H9 (cell line): ENCODE results near the gene NCS1. TPM values are rescaled to one million over a fixed set of nuclear protein-coding genes. Genes with fewer than 3 reads are reported as not detected.

Experiments
- DNase-seq: peaks from one replicate; pipeline ENCODE4 v3.0.0-alpha.2; 2017
- H2AFZ ChIP-seq: one replicate; pipeline ENCODE4 v1.6.1; 2013; ENCODE audit warnings: mild to moderate bottlenecking, low read length, control low read depth, moderate library complexity
- H2AK5ac ChIP-seq: 2 replicates; pipeline ENCODE4 v1.6.1; 2013; ENCODE audit warnings: low read length, control low read depth, mixed read lengths; ENCODE audit not compliant: insufficient read length
- H2BK120ac ChIP-seq: one replicate; pipeline ENCODE4 v1.6.1; 2013; ENCODE audit warnings: low read depth, mild to moderate bottlenecking, low read length, control low read depth, inconsistent platforms; ENCODE audit not compliant: poor library complexity, severe bottlenecking
- H2BK12ac ChIP-seq: 2 replicates; pipeline ENCODE4 v1.6.1; 2013; ENCODE audit warnings: low read length, control low read depth, mixed read lengths, low read depth; ENCODE audit not compliant: insufficient read length
- H2BK15ac ChIP-seq: 2 replicates; pipeline ENCODE4 v1.6.1; 2013; ENCODE audit warnings: low read depth, low read length, control low read depth
- H2BK20ac ChIP-seq: one replicate; pipeline ENCODE4 v1.6.1; 2013; ENCODE audit warnings: low read depth, mild to moderate bottlenecking, low read length, control low read depth, inconsistent platforms; ENCODE audit not compliant: poor library complexity, severe bottlenecking
- H2BK5ac ChIP-seq: 2 replicates; pipeline ENCODE4 v1.6.1; 2013; ENCODE audit warnings: low read length, control low read depth, mixed read lengths; ENCODE audit not compliant: insufficient read length
- H3K14ac ChIP-seq: 2 replicates; pipeline ENCODE4 v1.6.1; 2013; ENCODE audit warnings: low read length, control low read depth; ENCODE audit not compliant: insufficient read depth
- H3K18ac ChIP-seq: 2 replicates; pipeline ENCODE4 v1.6.1; 2013; ENCODE audit warnings: low read depth, mild to moderate bottlenecking, mixed read lengths, low read length, control low read depth; ENCODE audit not compliant: insufficient read length
- H3K23ac ChIP-seq: 2 replicates; pipeline ENCODE4 v1.6.1; 2013; ENCODE audit warnings: low read length, control low read depth, mixed read lengths, low read depth; ENCODE audit not compliant: insufficient read length
- H3K23me2 ChIP-seq: 2 replicates; pipeline ENCODE4 v1.6.1; 2013; ENCODE audit warnings: low read depth, mild to moderate bottlenecking, mixed read lengths, low read length, control low read depth; ENCODE audit not compliant: insufficient read length, poor library complexity, severe bottlenecking
- H3K27ac ChIP-seq: 2 replicates; pipeline ENCODE4 v1.5.1; 2013; ENCODE audit warnings: low read length, control low read depth, mixed read lengths, low read depth; ENCODE audit not compliant: insufficient read length
- H3K27me3 ChIP-seq: 2 replicates; pipeline ENCODE4 v1.6.1; 2013; ENCODE audit warnings: low read length, control low read depth, inconsistent platforms; ENCODE audit not compliant: insufficient read depth
- H3K4ac ChIP-seq: 2 replicates; pipeline ENCODE4 v1.6.1; 2013; ENCODE audit warnings: low read depth, mild to moderate bottlenecking, control low read depth, inconsistent platforms, low read length, moderate library complexity
- H3K4me1 ChIP-seq: 2 replicates; pipeline ENCODE4 v1.6.1; 2013; ENCODE audit warnings: low read length, control low read depth, inconsistent platforms; ENCODE audit not compliant: insufficient read depth
- H3K4me2 ChIP-seq: 2 replicates; pipeline ENCODE4 v1.6.1; 2013; ENCODE audit warnings: low read length, control low read depth, mixed read lengths; ENCODE audit not compliant: insufficient read length, insufficient read depth
- H3K56ac ChIP-seq: 2 replicates; pipeline ENCODE4 v1.6.1; 2013; ENCODE audit warnings: low read depth, mild to moderate bottlenecking, mixed read lengths, low read length, control low read depth; ENCODE audit not compliant: insufficient read length
- H3K79me1 ChIP-seq: 2 replicates; pipeline ENCODE4 v1.6.1; 2013; ENCODE audit warnings: low read depth, mild to moderate bottlenecking, moderate library complexity, low read length, control low read depth, inconsistent platforms; ENCODE audit not compliant: insufficient read depth, poor library complexity, severe bottlenecking
- H3K79me2 ChIP-seq: 2 replicates; pipeline ENCODE4 v1.6.1; 2013; ENCODE audit warnings: low read length, control low read depth, inconsistent platforms; ENCODE audit not compliant: insufficient read depth
- H3K9ac ChIP-seq: 2 replicates; pipeline ENCODE4 v1.6.1; 2013; ENCODE audit warnings: low read length, control low read depth, mixed read lengths; ENCODE audit not compliant: insufficient read length; ENCODE audit errors: extremely low read depth
- H3K9me3 ChIP-seq: one replicate; pipeline ENCODE4 v1.6.1; 2013; ENCODE audit warnings: low read depth, low read length, inconsistent platforms; ENCODE audit not compliant: control insufficient read depth
- H3T11ph ChIP-seq: one replicate; pipeline ENCODE4 v1.6.1; 2013; ENCODE audit warnings: mild to moderate bottlenecking, low read length, control low read depth, inconsistent platforms
- H4K20me1 ChIP-seq: one replicate; pipeline ENCODE4 v1.6.1; 2013; ENCODE audit not compliant: control insufficient read depth, insufficient read length, insufficient read depth
- H4K5ac ChIP-seq: 2 replicates; pipeline ENCODE4 v1.6.1; 2013; ENCODE audit warnings: low read depth, mild to moderate bottlenecking, mixed read lengths, low read length, control low read depth; ENCODE audit not compliant: insufficient read length
- H4K8ac ChIP-seq: replicated peaks from 2 replicates; pipeline ENCODE4 v1.6.1; 2013; ENCODE audit warnings: low read length, control low read depth, mixed read lengths, low read depth; ENCODE audit not compliant: insufficient read length
- H4K91ac ChIP-seq: 2 replicates; pipeline ENCODE4 v1.6.1; 2013; ENCODE audit warnings: low read depth, mild to moderate bottlenecking, moderate library complexity, mixed read lengths, low read length, control low read depth; ENCODE audit not compliant: insufficient read length
- H3K27ac Mint-ChIP-seq, 3 experiments: 2 replicates in 2 of 3; 3 replicates in 1 of 3; pipeline ENCODE4 v1.8.0; 2020 to 2021; ENCODE audit warnings: mixed read lengths in 3 of 3, mild to moderate bottlenecking in 1 of 3, moderate library complexity in 1 of 3
- H3K27me3 Mint-ChIP-seq: 2 replicates; pipeline ENCODE4 v1.8.0; 2021; ENCODE audit warnings: low read depth, mild to moderate bottlenecking, moderate library complexity, mixed read lengths
- H3K36me3 Mint-ChIP-seq, 3 experiments: 2 replicates in 2 of 3; 3 replicates in 1 of 3; pipeline ENCODE4 v1.8.0; 2020 to 2021; ENCODE audit warnings: low read depth in 3 of 3, mixed read lengths in 3 of 3; ENCODE audit not compliant: insufficient read depth in 1 of 3
- H3K4me1 Mint-ChIP-seq, 2 experiments: 2 replicates each; pipeline ENCODE4 v1.8.0; 2020; ENCODE audit warnings: mixed read lengths in 2 of 2
- H3K4me3 Mint-ChIP-seq, 2 experiments: 2 replicates in 1 of 2; 3 replicates in 1 of 2; pipeline ENCODE4 v1.8.0; 2020 to 2021; ENCODE audit warnings: mild to moderate bottlenecking in 2 of 2, mixed read lengths in 2 of 2, moderate library complexity in 1 of 2
- H3K9me3 Mint-ChIP-seq, 2 experiments: 2 replicates in 1 of 2; 3 replicates in 1 of 2; pipeline ENCODE4 v1.8.0; 2020; ENCODE audit warnings: mild to moderate bottlenecking in 2 of 2, mixed read lengths in 2 of 2, moderate library complexity in 1 of 2
- CTCF ChIP-seq: fragments of 200-600 bp; sonication (generic); conservative IDR thresholded peaks from 3 replicates; pipeline ENCODE4 v1.8.0; 2021; ENCODE audit warnings: antibody characterized with exemption, mild to moderate bottlenecking
- WGBS: extraction: QIAGEN DNeasy Blood & Tissue Kit; methylation state at CpG from one replicate; pipeline ENCODE4 v1.1.7; 2013; ENCODE audit warnings: missing lambda C conversion rate, low lambda C conversion rate, mixed read lengths; ENCODE audit not compliant: insufficient read length; ENCODE audit errors: extremely low coverage; 5-methylcytosine and 5-hydroxymethylcytosine counted together
- total RNA-seq: library from RNA; stranded (reverse); gene quantifications from 2 replicates; pipeline ENCODE4 v1.2.1, GENCODE V29; 2021

The NCS1 gene
- total RNA-seq, 1 experiment from 2014 or later = 38.1 TPM

- Histone ChIP-seq H3K27ac (no peak overlapping the region), H3K79me1 (no peaks in the 10 kb centered on the region), H3K4me2 (no peak overlapping the region), H3T11ph (no peak overlapping the region), H3K79me2 (peaks cover 2% of the 10 kb centered on the region; the same call in 1 of the 2 replicates), H3K4me1 (no peaks in the 10 kb centered on the region), H2AK5ac (no peak overlapping the region), H4K20me1 (no peaks in the 10 kb centered on the region), H2BK15ac (no peak overlapping the region), H2BK20ac (no peak overlapping the region), H3K18ac (no peak overlapping the region), H3K9me3 (no peaks in the 10 kb centered on the region), H3K56ac (no peak overlapping the region), H4K5ac (no peak overlapping the region), H3K27me3 (no peaks in the 10 kb centered on the region), H4K91ac (no peak overlapping the region), H2BK5ac (no peak overlapping the region), H3K4ac (no peak overlapping the region), H3K14ac (0 out of 2 replicates have a peak overlapping the region, but pooled peaks have one; percentile 29), H3K9ac (no peak overlapping the region), H3K23me2 (peaks cover 12% of the 10 kb centered on the region), H4K8ac (no peak overlapping the region), H2BK120ac (no peak overlapping the region), H2BK12ac (no peak overlapping the region), H2AFZ (no peak overlapping the region), H3K23ac (no peak overlapping the region)
- Mint-ChIP-seq H3K27ac (peak overlapping the region in 1 of 3 experiments; percentile 72; a peak in 1 of 7 replicates), H3K4me1 (peaks cover 10 to 40% of the 10 kb centered on the region in 2 experiments), H3K4me3 (peak overlapping the region in 1 of 2 experiments; percentile 36; a peak in 2 of 5 replicates), H3K9me3 (no peaks in the 10 kb centered on the region; a peak in 1 of 5 replicates), H3K27me3 (peaks cover 12% of the 10 kb centered on the region), H3K36me3 (no peaks in the 10 kb centered on the region; a peak in 1 of 7 replicates)
- TF ChIP-seq CTCF = no peak
- DNase-seq = no peak
- WGBS = no CpG with 5 or more reads among the region's 8 CpGs
Measured at GRCh38 chr9:130174920-130175321, 2.7 kb downstream of the NCS1 start.
